ENCODE measurements around the gene PPP1R14D. TPM values are rescaled to one million over a fixed set of nuclear protein-coding genes. Genes with fewer than 3 reads are reported as not detected.

Gene PPP1R14D
- polyA plus RNA-seq, 1 donor from 2014 or later, result not detected

- H4K20me1 ChIP-seq (ENCODE audit: insufficient read depth), result no peaks in the 10 kb centered on the region
- TF ChIP-seq MXI1 (conservative IDR thresholded peaks at IDR 0.05; ENCODE audit: poor library complexity, severe bottlenecking) (no peak), EZH2 (IDR thresholded peaks at IDR 0.05; ENCODE audit: borderline replicate concordance, insufficient read depth, low read length, poor library complexity, severe bottlenecking) (no peak), EP300 (conservative IDR thresholded peaks at IDR 0.05; ENCODE audit: poor library complexity, severe bottlenecking) (no peak), POLR2AphosphoS5 (IDR thresholded peaks at IDR 0.05) (no peak), RAD21 (conservative IDR thresholded peaks at IDR 0.05) (no peak), REST (IDR thresholded peaks at IDR 0.05; ENCODE audit: borderline replicate concordance) (no peak), CTCF (IDR thresholded peaks at IDR 0.05; ENCODE audit: poor library complexity, severe bottlenecking) (no peak), TAF1 (IDR thresholded peaks at IDR 0.05; ENCODE audit: low read depth) (no peak), SMC3 (conservative IDR thresholded peaks at IDR 0.05; ENCODE audit: poor library complexity) (no peak)
- no peak overlapping the region for H3K9ac ChIP-seq (ENCODE audit: low read length)
- H3K79me2 ChIP-seq (replicated peaks; ENCODE audit: insufficient read depth, low read length), result no peaks in the 10 kb centered on the region
- H3K4me3 ChIP-seq (ENCODE audit: low read length), result no peak overlapping the region
- no peaks in the 10 kb centered on the region for H3K27me3 ChIP-seq (ENCODE audit: insufficient read depth, low read depth, low read length)
- H3F3A ChIP-seq (ENCODE audit: insufficient read depth, low read length, poor library complexity, severe bottlenecking), result no peaks in the 10 kb centered on the region
- no peaks in the 10 kb centered on the region for H3K9me2 ChIP-seq (ENCODE audit: insufficient read depth, low read length)
- H3K4me2 ChIP-seq (ENCODE audit: low read length), result no peak overlapping the region
- H3K36me3 ChIP-seq (ENCODE audit: insufficient read depth, low read length), result no peaks in the 10 kb centered on the region
- H2AFZ ChIP-seq (ENCODE audit: low read depth, low read length), result no peak overlapping the region
- H3K27ac ChIP-seq (ENCODE audit: low read length), result no peak overlapping the region
- H3K9me3 ChIP-seq (ENCODE audit: low read length), result no peaks in the 10 kb centered on the region
Observed at GRCh38 chr15:40831861-40832260, 3.4 kb upstream of the PPP1R14D start.

GRCh38 chr15:40830884-40831283, 2.4 kb upstream of the PPP1R14D start:
- Histone ChIP-seq H3K9ac (ENCODE audit: low read length) (no peak overlapping the region), H4K20me1 (ENCODE audit: insufficient read depth) (no peaks in the 10 kb centered on the region), H2AFZ (ENCODE audit: low read depth, low read length) (no peak overlapping the region), H3F3A (ENCODE audit: insufficient read depth, low read length, poor library complexity, severe bottlenecking) (no peaks in the 10 kb centered on the region), H3K4me2 (ENCODE audit: low read length) (no peak overlapping the region), H3K9me3 (ENCODE audit: low read length) (no peaks in the 10 kb centered on the region), H3K27me3 (ENCODE audit: insufficient read depth, low read depth, low read length) (no peaks in the 10 kb centered on the region), H3K79me2 (replicated peaks; ENCODE audit: insufficient read depth, low read length) (no peaks in the 10 kb centered on the region), H3K27ac (ENCODE audit: low read length) (no peak overlapping the region), H3K9me2 (ENCODE audit: insufficient read depth, low read length) (no peaks in the 10 kb centered on the region), H3K4me3 (ENCODE audit: low read length) (no peak overlapping the region), H3K36me3 (ENCODE audit: insufficient read depth, low read length) (no peaks in the 10 kb centered on the region)
- TF ChIP-seq EZH2 (IDR thresholded peaks at IDR 0.05; ENCODE audit: borderline replicate concordance, insufficient read depth, low read length, poor library complexity, severe bottlenecking) (no peak), RAD21 (conservative IDR thresholded peaks at IDR 0.05) (no peak), CTCF (IDR thresholded peaks at IDR 0.05; ENCODE audit: poor library complexity, severe bottlenecking) (no peak), SMC3 (conservative IDR thresholded peaks at IDR 0.05; ENCODE audit: poor library complexity) (no peak), MXI1 (conservative IDR thresholded peaks at IDR 0.05; ENCODE audit: poor library complexity, severe bottlenecking) (no peak), POLR2AphosphoS5 (IDR thresholded peaks at IDR 0.05) (no peak), TAF1 (IDR thresholded peaks at IDR 0.05; ENCODE audit: low read depth) (no peak), EP300 (conservative IDR thresholded peaks at IDR 0.05; ENCODE audit: poor library complexity, severe bottlenecking) (no peak), REST (IDR thresholded peaks at IDR 0.05; ENCODE audit: borderline replicate concordance) (no peak)

All from neural cell (in vitro differentiated cells).